Fibroblast of lung (primary cell): ENCODE measurements around the gene TCTN3. TPM values are rescaled to one million over a fixed set of nuclear protein-coding genes. Genes with fewer than 3 reads are reported as not detected.

Source experiments
- DNase-seq, 2 donors: peaks; one replicate each; pipeline versions ENCODE4 v3.0.0 to v3.0.0-alpha.2; 2010; ENCODE audit warnings: low read depth in 2 of 2
- H2AFZ ChIP-seq: 2 replicates; pipeline ENCODE4 v1.5.1; 2012; ENCODE audit warnings: low read length, control low read depth, inconsistent platforms
- H3K27ac ChIP-seq: 2 replicates; pipeline ENCODE4 v1.5.1; 2011; ENCODE audit warnings: low read length, control low read depth; ENCODE audit not compliant: insufficient read depth
- H3K27me3 ChIP-seq: 2 replicates; pipeline ENCODE4 v1.5.1; 2011; ENCODE audit warnings: mild to moderate bottlenecking, low read length; ENCODE audit not compliant: control insufficient read depth, insufficient read depth
- H3K36me3 ChIP-seq: 2 replicates; pipeline ENCODE4 v1.5.1; 2011; ENCODE audit warnings: low read length; ENCODE audit not compliant: control insufficient read depth, insufficient read depth
- H3K4me1 ChIP-seq: 2 replicates; pipeline ENCODE4 v1.5.1; 2011; ENCODE audit warnings: low read length; ENCODE audit not compliant: control insufficient read depth, insufficient read depth; ENCODE audit errors: extremely low read depth
- H3K4me2 ChIP-seq: 2 replicates; pipeline ENCODE4 v1.5.1; 2011; ENCODE audit warnings: low read length, control low read depth; ENCODE audit not compliant: insufficient read depth; ENCODE audit errors: extremely low read depth
- H3K4me3 ChIP-seq, 4 experiments: fragments of 200-600 bp in 1 of 4; sonication (generic) in 1 of 4; replicated peaks in 1 of 4; 2 replicates each; pipeline ENCODE4 v1.5.1; 2011 to 2016; ENCODE audit warnings: low read length in 4 of 4, low read depth in 3 of 4, mild to moderate bottlenecking in 3 of 4, control low read depth in 2 of 4, inconsistent platforms in 1 of 4, mixed read lengths in 1 of 4; ENCODE audit not compliant: insufficient read depth in 1 of 4; ENCODE audit errors: control extremely low read depth in 1 of 4
- H3K79me2 ChIP-seq: 2 replicates; pipeline ENCODE4 v1.5.1; 2012; ENCODE audit warnings: mild to moderate bottlenecking, low read length, inconsistent platforms; ENCODE audit not compliant: control insufficient read depth, insufficient read depth
- H3K9ac ChIP-seq: 2 replicates; pipeline ENCODE4 v1.5.1; 2011; ENCODE audit warnings: mild to moderate bottlenecking, low read length, control low read depth; ENCODE audit not compliant: insufficient read depth
- H3K9me3 ChIP-seq: 2 replicates; pipeline ENCODE4 v1.5.1; 2012; ENCODE audit warnings: low read depth, low read length; ENCODE audit not compliant: control insufficient read depth, insufficient read depth
- H4K20me1 ChIP-seq: 2 replicates; pipeline ENCODE4 v1.5.1; 2011; ENCODE audit warnings: low read length; ENCODE audit not compliant: control insufficient read depth, insufficient read depth; ENCODE audit errors: extremely low read depth
- EZH2 ChIP-seq: IDR thresholded peaks from 2 replicates; pipeline ENCODE4 v1.5.1; 2012; ENCODE audit warnings: low read length, control low read depth, mild to moderate bottlenecking; ENCODE audit errors: missing control alignments
- polyA minus RNA-seq: library from RNA; depleted of rRNA, polyadenylated mRNA; stranded (reverse); fragments of >200 nt; gene quantifications from 2 replicates; pipeline ENCODE4 v1.2.3, GENCODE V29; 2011; ENCODE audit warnings: low replicate concordance
- polyA plus RNA-seq, 2 donors: library from polyadenylated mRNA; depleted of rRNA in 1 of 2; stranded (reverse) in 1 of 2; unstranded in 1 of 2; fragments of >200 nt; gene quantifications; 2 replicates each; pipeline ENCODE4 v1.2.1, GENCODE V29; 2011 to 2012; ENCODE audit warnings: missing spikeins in 1 of 2
- total RNA-seq: library from RNA; depleted of rRNA; stranded (reverse); fragments of >200 nt; gene quantifications from 2 replicates; pipeline ENCODE4 v1.2.1, GENCODE V29; 2014
- TF ChIP-seq, protein P1 (sequence below), 2 donors: IDR thresholded peaks in 1 of 2; conservative IDR thresholded peaks in 1 of 2; 1 replicate in 1 of 2; 2 replicates in 1 of 2; pipeline ENCODE4 v1.5.1; 2011 to 2012; ENCODE audit warnings: low read length in 2 of 2, control low read depth in 1 of 2, inconsistent platforms in 1 of 2, low read depth in 1 of 2, mild to moderate bottlenecking in 1 of 2

TCTN3 gene, protein sequence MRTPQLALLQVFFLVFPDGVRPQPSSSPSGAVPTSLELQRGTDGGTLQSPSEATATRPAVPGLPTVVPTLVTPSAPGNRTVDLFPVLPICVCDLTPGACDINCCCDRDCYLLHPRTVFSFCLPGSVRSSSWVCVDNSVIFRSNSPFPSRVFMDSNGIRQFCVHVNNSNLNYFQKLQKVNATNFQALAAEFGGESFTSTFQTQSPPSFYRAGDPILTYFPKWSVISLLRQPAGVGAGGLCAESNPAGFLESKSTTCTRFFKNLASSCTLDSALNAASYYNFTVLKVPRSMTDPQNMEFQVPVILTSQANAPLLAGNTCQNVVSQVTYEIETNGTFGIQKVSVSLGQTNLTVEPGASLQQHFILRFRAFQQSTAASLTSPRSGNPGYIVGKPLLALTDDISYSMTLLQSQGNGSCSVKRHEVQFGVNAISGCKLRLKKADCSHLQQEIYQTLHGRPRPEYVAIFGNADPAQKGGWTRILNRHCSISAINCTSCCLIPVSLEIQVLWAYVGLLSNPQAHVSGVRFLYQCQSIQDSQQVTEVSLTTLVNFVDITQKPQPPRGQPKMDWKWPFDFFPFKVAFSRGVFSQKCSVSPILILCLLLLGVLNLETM
- 30.3 and 42.8 TPM in 2 replicates for total RNA-seq
- 50.1 and 50.6 TPM in 2 replicates for polyA plus RNA-seq
- polyA plus RNA-seq (2012) = 29.7 and 36.4 TPM in 2 replicates
- 42.3 and 53.8 TPM in 2 replicates for polyA minus RNA-seq

DNA sequence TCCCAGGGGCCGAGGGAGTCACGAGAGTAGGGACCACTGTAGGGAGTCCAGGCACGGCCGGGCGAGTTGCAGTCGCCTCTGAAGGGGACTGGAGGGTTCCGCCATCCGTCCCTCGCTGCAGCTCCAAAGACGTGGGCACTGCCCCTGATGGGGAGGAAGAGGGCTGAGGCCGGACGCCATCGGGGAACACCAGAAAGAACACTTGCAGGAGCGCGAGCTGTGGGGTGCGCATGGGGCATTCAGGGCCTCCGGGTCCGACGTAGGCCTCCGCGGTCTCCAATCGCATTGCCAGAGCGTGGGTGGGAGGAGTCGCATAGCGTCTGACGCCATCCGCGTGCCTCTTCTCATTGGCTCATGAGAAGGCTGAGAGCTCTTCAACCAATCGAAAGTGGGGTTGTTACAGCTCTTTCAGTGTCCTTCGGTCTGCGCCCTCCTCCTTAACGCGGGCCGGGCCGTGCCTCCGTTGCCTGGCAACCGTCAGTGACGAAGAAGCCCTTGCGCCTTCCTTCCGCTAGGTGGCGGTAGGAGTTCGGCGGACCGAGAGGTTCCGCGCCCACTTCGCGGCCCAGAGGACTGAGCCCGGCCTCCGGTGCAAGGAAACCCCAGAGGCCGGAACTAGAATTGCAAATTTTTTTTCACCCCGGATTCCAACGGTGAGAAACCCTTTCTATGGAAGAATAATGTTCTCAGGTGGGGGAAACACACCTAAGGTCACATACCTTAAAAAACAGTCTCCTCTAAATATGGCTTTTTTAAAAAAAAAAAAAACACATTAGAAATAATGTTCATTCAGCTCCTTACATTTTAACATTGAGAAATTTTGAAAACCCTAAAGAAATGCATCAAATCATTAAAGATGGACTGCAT lies at the start of gene TCTN3:
TCTN3 (minus strand) TSS at position 260 of the 867 bp plus-strand sequence; CDS start at position 232, 28 bp downstream.
- Histone ChIP-seq H3K79me2 (peaks cover 5% of the 10 kb centered on the region), H3K4me2 (peak within 1 kb of the TSS; percentile 83), H3K36me3 (no peaks in the 10 kb centered on the region), H3K9me3 (no peaks in the 10 kb centered on the region), H3K27ac (peak within 1 kb of the TSS; percentile 92), H3K27me3 (no peaks in the 10 kb centered on the region), H3K4me3 (peak within 1 kb of the TSS; percentile 82 to 98 (median 92)), H4K20me1 (no peaks in the 10 kb centered on the region), H2AFZ (peak within 1 kb of the TSS; percentile 99), H3K9ac (peak within 1 kb of the TSS; percentile 91), H3K4me1 (no peaks in the 10 kb centered on the region)
- peak; percentile 99 to 100 for DNase-seq
- TF ChIP-seq EZH2 = no peak
- TF ChIP-seq, protein P1, sequence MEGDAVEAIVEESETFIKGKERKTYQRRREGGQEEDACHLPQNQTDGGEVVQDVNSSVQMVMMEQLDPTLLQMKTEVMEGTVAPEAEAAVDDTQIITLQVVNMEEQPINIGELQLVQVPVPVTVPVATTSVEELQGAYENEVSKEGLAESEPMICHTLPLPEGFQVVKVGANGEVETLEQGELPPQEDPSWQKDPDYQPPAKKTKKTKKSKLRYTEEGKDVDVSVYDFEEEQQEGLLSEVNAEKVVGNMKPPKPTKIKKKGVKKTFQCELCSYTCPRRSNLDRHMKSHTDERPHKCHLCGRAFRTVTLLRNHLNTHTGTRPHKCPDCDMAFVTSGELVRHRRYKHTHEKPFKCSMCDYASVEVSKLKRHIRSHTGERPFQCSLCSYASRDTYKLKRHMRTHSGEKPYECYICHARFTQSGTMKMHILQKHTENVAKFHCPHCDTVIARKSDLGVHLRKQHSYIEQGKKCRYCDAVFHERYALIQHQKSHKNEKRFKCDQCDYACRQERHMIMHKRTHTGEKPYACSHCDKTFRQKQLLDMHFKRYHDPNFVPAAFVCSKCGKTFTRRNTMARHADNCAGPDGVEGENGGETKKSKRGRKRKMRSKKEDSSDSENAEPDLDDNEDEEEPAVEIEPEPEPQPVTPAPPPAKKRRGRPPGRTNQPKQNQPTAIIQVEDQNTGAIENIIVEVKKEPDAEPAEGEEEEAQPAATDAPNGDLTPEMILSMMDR (conservative IDR thresholded peaks at IDR 0.05 in 1 of 2, IDR thresholded peaks at IDR 0.05 in 1 of 2; ENCODE audit: low read depth in 1 of 2, low read length in 2 of 2) = peak; percentile 97 to 98

DNA sequence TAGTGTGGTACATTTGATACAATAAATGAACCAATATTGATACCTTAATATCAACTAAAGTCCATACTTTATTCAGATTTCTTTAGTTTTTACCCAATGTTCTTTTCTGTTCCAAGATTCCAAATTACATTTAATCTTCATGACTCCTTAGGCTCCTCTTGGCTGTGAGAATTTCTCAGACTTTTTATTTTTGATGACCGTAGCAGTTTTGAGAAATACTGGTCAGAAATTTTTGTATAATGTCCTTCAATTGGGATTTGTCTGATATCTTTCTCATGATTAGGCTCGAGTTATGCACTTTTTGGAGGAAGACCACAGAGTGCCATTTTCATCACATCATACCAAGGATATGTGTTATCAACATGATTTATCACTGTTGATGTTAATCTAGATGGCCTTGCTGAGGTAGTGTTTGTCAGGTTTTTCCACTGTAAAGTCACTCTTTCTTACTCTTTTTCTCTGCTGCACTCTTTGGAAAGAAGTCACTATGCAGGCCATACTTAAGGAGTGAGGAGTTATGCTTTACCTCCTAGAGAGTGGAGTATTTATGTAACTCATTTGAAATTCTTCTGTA lies 49.3 kb upstream of the TCTN3 start:
- no peak for TF ChIP-seq EZH2
- no peak overlapping the region for H3K9ac ChIP-seq
- no peaks in the 10 kb centered on the region for H3K4me1 ChIP-seq
- peak in 1 of 2 donors; percentile 61 for DNase-seq
- no peaks in the 10 kb centered on the region for H3K79me2 ChIP-seq
- H4K20me1 ChIP-seq = no peaks in the 10 kb centered on the region
- H3K27me3 ChIP-seq = no peaks in the 10 kb centered on the region
- H3K4me3 ChIP-seq = no peak overlapping the region
- no peak overlapping the region for H2AFZ ChIP-seq
- no peaks in the 10 kb centered on the region for H3K9me3 ChIP-seq
- H3K4me2 ChIP-seq = no peak overlapping the region
- H3K36me3 ChIP-seq = no peaks in the 10 kb centered on the region
- no peak overlapping the region for H3K27ac ChIP-seq

DNA sequence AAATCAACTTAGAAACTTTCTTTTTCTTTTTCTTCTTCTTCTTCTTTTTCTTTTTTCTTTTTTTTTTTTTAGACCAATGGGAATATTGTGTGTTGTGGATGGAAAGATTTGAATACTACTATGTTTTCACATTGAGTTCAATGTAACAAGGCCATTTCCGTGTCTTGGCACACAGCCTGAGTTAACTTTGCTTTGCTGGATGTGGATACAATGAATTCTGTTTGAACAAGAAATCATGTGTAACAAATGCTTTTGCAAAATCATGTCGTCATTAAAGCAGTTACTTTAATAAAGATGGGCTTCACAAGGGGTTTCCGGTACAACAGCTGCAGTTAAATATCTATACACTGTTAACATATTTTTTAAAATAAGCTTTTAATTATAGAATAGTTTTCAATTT lies 48.8 kb upstream of the TCTN3 start:
- Histone ChIP-seq H3K4me2 (no peak overlapping the region), H2AFZ (no peak overlapping the region)

More for the DNA sequence above, 48.8 kb upstream of the TCTN3 start:
- Histone ChIP-seq H4K20me1 (no peaks in the 10 kb centered on the region), H3K27ac (no peak overlapping the region), H3K27me3 (no peaks in the 10 kb centered on the region), H3K79me2 (no peaks in the 10 kb centered on the region), H3K9me3 (no peaks in the 10 kb centered on the region), H3K9ac (no peak overlapping the region), H3K4me3 (no peak overlapping the region), H3K36me3 (no peaks in the 10 kb centered on the region), H3K4me1 (no peaks in the 10 kb centered on the region)
- peak; percentile 16 to 50 for DNase-seq
- TF ChIP-seq, protein P1 (conservative IDR thresholded peaks at IDR 0.05 in 1 of 2, IDR thresholded peaks at IDR 0.05 in 1 of 2; ENCODE audit: low read depth in 1 of 2, low read length in 2 of 2) = no peak
- TF ChIP-seq EZH2 = no peak
